Activated CD4-positive, alpha-beta T cell treated with anti-CD3 and anti-CD28 coated beads for 48 hours (primary cell): ENCODE data around the gene BANP.
"Not testable (repeated sequence)": the region's sequence is repeated elsewhere in the genome, so short reads cannot be mapped to it uniquely, and the experiment has no call there.

Experiments
- DNase-seq: peaks from one replicate; pipeline ENCODE4 v3.0.0-alpha.2; 2020

BANP gene

GRCh38 chr16:88109726-88110621 lies 158.7 kb downstream of the BANP start:
- not testable (repeated sequence) for DNase-seq

- DNase-seq: not testable (repeated sequence)
Observed at GRCh38 chr16:88110875-88111494, 159.8 kb downstream of the BANP start.

GRCh38 chr16:88111976-88112375 lies 160.7 kb downstream of the BANP start:
- not testable (repeated sequence) for DNase-seq

- no peak for DNase-seq
Observed at GRCh38 chr16:88113545-88114045, 162.4 kb downstream of the BANP start.

- not testable (repeated sequence) for DNase-seq
Observed at GRCh38 chr16:88114541-88115228, 163.5 kb downstream of the BANP start.

GRCh38 chr16:88116121-88116520 lies 164.9 kb downstream of the BANP start:
- DNase-seq: no peak

GRCh38 chr16:88117476-88117868 lies 166.2 kb downstream of the BANP start:
- no peak for DNase-seq

GRCh38 chr16:88118376-88118775 lies 167.1 kb downstream of the BANP start:
- no peak for DNase-seq

GRCh38 chr16:88118852-88119741 lies 167.9 kb downstream of the BANP start:
- DNase-seq: not testable (repeated sequence)

GRCh38 chr16:88119881-88120751 lies 168.9 kb downstream of the BANP start:
- DNase-seq: not testable (repeated sequence)

- DNase-seq: no peak
Observed at GRCh38 chr16:88120812-88121211, 169.6 kb downstream of the BANP start.

GRCh38 chr16:88121391-88121790 lies 170.2 kb downstream of the BANP start:
- not testable (repeated sequence) for DNase-seq

- DNase-seq: no peak
Observed at GRCh38 chr16:88121886-88122580, 170.8 kb downstream of the BANP start.
